HG03521 (cell line): ENCODE data around the gene ZDHHC3.
"Not testable (repeated sequence)": the region's sequence is repeated elsewhere in the genome, so short reads cannot be mapped to it uniquely, and the experiment has no call there.

ENCODE experiments used
- ATAC-seq: cut with Tn5 transposase; IDR thresholded peaks from one replicate; pipeline ENCODE4 v1.9.1; 2021; ENCODE audit warnings: mild to moderate bottlenecking, moderate library complexity; ENCODE audit not compliant: unreplicated experiment

Gene ZDHHC3

GRCh38 chr3:44966795-44967278 lies 9.1 kb downstream of the ZDHHC3 start:
- no peak for ATAC-seq

DNA sequence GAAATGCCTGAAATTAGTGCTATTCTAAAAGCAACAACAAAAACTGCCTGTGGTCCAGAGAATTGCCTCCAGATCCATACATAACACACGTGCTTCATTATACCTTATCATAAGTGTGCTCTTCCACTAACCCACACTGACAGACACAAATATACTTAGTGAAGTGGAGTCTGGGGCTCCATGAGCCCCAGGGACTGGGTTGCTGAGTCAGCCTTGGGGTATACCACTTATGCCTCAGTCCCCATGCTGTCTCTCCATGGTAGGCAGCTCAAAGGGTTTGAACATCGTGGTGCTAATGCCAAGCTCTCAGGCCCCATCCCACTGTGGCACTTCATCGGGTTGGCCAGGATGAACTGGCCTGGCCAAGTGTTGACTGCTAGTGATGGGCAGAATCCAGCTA lies 10.8 kb downstream of the ZDHHC3 start:
- no peak for ATAC-seq

- ATAC-seq = no peak
These were observed 12.2 kb downstream of the ZDHHC3 start for GRCh38 chr3:44963571-44964325.

- ATAC-seq = no peak
These were observed 13.2 kb downstream of the ZDHHC3 start for GRCh38 chr3:44962621-44963393.

DNA sequence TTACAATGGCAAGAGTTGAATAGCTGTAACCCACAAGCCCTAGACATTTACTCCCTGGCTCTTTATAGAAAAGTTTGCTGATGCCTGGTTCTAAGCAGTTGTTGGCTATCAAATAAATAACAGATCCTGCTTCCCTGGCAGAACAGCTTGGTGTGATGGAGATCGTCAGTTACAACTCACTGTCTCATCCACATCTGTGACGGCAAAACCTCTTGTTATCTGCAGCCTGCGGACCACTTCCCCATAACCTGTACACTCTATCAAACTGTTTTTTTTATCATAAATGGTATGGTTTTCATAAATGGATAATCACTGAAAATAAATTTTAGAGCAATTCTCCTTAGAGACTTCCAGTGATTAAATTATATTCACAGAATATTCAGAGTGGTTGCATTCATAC lies 14.1 kb downstream of the ZDHHC3 start:
- ATAC-seq = no peak

GRCh38 chr3:44960387-44961026 lies 15.5 kb downstream of the ZDHHC3 start:
- ATAC-seq = no peak

- no peak for ATAC-seq
These were observed 17.6 kb downstream of the ZDHHC3 start for GRCh38 chr3:44958386-44958785.

GRCh38 chr3:44957986-44958385 lies 18.0 kb downstream of the ZDHHC3 start:
- no peak for ATAC-seq

- ATAC-seq = no peak
These were observed 20.1 kb downstream of the ZDHHC3 start for GRCh38 chr3:44955917-44956316.

DNA sequence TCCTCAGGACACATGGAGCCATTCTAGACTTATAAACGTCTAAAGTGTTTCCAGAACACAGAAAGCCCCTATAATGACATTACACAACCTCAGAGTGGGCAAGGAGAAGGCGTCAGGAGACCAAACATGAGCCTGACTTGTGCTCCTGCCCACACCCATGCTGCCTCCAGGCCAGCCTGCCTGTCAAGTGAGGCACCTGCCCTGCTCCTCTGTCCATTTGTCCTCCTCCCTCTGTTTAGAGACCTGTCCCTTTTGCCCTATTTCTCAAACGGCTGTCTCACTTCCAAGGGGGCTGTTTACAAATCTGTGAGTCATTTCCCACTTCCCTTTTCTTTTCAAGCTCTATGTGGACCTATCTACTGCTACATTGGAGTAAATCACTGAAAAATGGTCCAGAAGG lies 21.0 kb downstream of the ZDHHC3 start:
- ATAC-seq = no peak

- ATAC-seq = no peak
These were observed 21.7 kb downstream of the ZDHHC3 start for GRCh38 chr3:44954304-44954703.

- ATAC-seq = no peak
These were observed 23.3 kb downstream of the ZDHHC3 start for GRCh38 chr3:44952689-44953088.

GRCh38 chr3:44950275-44950734 lies 25.7 kb downstream of the ZDHHC3 start:
- no peak for ATAC-seq

DNA sequence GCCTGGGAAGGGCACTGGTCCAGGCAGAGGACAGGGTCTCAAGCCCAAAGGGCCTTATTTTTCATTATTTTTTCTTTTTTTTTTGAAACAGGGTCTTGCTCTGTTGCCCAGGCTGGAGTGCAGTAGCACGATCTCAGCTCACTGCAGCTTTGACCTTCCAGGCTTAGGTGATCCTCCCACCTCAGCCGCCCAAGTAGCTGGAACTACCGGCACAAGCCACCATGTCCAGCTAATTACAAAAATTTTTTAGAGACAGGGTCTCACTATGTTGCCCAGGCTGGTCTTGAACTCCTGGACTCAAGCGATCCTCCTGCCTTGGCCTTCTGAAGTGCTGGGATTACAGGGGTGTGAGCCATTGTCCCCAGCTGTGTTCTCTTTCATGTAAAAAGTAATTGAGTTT lies 26.2 kb downstream of the ZDHHC3 start:
- ATAC-seq = not testable (repeated sequence)

GRCh38 chr3:44948239-44948638 lies 27.7 kb downstream of the ZDHHC3 start:
- ATAC-seq = no peak

DNA sequence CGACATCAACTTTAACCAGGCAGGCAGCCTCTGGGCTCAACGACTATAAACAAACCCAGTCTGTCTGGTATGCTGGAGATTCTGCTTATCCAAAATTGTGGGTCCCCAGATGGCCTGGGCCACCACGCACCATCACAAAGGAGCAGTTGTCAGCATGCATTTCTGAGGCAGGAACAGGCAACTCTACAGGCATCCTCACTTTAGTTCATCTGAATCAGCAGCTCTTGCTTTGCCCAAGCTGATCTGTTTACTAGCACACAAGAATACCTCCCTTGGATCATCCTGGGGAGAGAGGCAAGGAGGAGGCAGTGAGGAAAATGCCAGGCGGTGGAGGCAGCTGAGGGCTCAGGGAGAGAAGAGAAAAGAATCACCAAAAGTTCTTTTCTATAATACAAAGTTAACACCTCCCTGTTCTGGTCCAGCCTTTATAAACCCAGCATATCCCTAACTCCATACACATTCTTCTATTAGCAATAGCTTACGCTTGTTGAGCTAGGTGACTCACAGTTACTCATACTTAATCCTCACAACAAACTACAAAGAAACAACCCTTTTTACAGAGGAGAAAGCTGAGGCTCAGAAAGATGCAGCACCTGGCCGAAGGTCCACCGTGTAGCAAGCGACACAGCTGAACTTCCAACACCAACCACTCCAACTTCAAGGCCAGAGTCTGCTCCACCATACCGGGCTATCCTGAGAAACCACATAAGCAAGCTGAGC lies 33.6 kb downstream of the ZDHHC3 start:
- no peak for ATAC-seq

DNA sequence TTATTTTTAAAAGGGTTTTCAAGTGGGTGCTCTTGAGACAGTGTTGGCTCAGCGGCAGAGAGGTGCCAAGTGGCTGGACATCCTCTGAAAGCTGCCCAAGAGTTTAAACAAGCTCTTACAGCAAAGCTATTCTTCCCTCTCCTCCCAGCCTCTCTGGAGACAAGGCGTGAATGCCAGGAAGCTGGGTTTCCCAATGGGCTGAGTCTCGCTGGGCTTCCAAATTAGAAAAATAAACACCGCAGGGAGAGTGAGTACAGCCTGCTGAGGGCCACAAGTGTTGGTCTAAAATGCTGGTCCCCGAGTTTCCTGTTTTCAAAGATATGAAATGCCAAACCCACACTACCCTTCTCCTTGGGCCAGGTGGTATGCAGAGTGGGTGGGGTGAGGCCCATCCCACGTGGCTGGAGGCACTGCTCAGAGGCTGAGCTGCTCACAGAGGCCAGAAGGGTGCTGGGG lies 36.4 kb downstream of the ZDHHC3 start:
- ATAC-seq = no peak

DNA sequence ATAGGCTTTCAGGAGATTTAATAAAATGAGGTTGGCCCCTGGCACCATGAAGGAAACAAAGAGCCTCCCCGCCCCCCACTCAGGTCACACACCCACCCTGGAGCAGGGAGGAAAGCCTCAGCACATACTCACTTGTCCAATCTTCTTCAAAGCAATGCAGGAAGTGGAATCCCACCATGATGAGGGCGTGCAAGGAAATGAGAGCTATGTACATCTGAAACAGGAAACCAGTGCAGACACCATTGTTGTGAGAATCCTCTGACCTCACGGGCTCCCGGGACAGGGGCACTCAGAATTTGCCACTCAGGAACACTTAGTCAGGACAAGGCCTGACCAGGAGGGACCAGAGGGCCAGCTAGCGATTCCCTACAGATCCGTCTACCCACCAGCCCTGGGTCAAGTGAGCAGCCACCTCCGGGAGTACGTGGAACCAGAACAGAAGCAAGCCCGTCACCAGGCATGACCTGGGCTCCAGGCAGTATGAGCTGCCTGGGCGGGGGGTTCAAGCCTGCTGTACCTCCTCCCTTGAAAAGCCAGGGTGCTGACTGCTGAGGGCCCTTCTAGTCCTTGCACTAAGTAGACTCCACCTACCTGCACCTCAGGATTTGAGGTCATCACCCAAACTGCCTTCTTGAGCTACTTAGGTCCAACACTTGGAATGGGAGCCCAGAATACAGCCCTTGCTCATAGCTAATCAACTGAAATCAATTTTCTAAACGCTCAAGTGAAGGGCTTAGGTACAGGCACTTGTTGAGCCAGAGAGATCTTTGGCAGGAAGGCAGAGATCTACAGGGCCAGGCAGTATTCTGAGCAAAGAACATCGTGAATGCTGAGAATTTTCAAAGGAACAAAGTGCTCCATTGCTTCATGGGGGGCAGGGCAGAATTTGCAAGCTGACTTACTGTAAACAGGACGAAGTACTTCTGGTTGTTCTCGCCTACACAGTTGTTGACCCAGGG lies 42.7 kb downstream of the ZDHHC3 start:
- no peak for ATAC-seq

DNA sequence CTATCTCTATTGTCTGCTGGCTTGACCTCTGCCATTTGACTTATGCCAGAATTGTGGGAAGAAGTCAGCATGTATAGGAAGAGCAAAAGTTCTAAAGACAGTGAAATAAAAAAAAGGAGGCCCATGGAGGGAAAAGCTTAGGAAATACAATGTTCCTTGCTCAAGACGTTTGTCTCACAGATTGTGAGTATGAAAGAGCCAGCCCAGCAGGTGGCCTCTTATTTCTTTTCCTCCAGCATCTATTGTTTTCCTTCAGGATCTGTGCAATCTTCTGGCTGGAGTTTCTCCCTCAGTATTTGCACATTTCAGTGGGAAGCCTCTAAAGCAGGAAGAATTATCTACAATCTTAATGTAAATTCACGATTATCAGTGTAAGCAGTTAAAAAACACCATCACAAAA lies 43.7 kb downstream of the ZDHHC3 start:
- ATAC-seq = no peak

DNA sequence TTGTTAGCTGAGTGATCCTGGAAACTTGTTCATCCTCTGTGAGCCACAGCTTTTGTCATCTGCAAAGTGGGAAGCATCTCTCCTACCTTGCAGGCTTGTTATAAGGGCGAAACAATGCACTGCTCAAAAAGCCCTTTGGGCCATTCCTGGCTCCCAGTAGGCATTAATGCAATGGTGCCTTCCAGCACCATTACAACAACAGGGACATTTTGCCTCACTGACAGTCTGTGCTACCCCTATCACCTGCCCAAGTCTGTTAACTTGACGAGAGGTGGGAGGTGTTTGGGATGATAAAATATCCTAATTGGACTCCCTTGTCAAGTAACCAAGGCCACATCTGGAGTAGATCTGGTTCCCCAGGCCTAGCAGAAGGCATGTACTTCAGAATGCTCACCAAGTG lies 44.2 kb downstream of the ZDHHC3 start:
- no peak for ATAC-seq
